MM.1S (cell line): Measurements from ENCODE around the gene CREB5.

Experiments used
- DNase-seq: peaks from one replicate; pipeline ENCODE4 v3.0.0-alpha.2; 2015
- H2AFZ ChIP-seq: fragments of 300-600 bp; sonication (generic); 2 replicates; pipeline ENCODE4 v1.6.0; 2016; ENCODE audit warnings: antibody characterized with exemption, low read length
- H3F3A ChIP-seq: fragments of 300-600 bp; sonication (generic); 2 replicates; pipeline ENCODE4 v1.6.1; 2016; ENCODE audit warnings: mild to moderate bottlenecking, antibody characterized with exemption, low read length, moderate library complexity, mixed read lengths; ENCODE audit not compliant: insufficient read depth
- H3K27ac ChIP-seq: fragments of 300-600 bp; sonication (generic); 2 replicates; pipeline ENCODE4 v1.5.1; 2016; ENCODE audit warnings: mild to moderate bottlenecking, low read length
- H3K27me3 ChIP-seq: fragments of 300-600 bp; sonication (generic); replicated peaks from 2 replicates; pipeline ENCODE4 v1.6.0; 2016; ENCODE audit warnings: low read length; ENCODE audit not compliant: insufficient read depth
- H3K36me3 ChIP-seq: fragments of 300-600 bp; sonication (generic); replicated peaks from 2 replicates; pipeline ENCODE4 v1.6.1; 2016; ENCODE audit warnings: mild to moderate bottlenecking, low read length, mixed read lengths; ENCODE audit not compliant: insufficient read depth
- H3K4me1 ChIP-seq: fragments of 300-600 bp; sonication (generic); 2 replicates; pipeline ENCODE4 v1.6.1; 2016; ENCODE audit warnings: low read length, mixed read lengths
- H3K4me2 ChIP-seq: fragments of 300-600 bp; sonication (generic); 2 replicates; pipeline ENCODE4 v1.6.0; 2016; ENCODE audit warnings: low read depth, low read length
- H3K4me3 ChIP-seq: fragments of 300-600 bp; sonication (generic); 2 replicates; pipeline ENCODE4 v1.5.1; 2016; ENCODE audit warnings: low read length, mixed read lengths
- H3K79me2 ChIP-seq: fragments of 300-600 bp; sonication (generic); 2 replicates; pipeline ENCODE4 v1.6.1; 2016; ENCODE audit warnings: mixed run types, low read length, mixed read lengths
- H3K9ac ChIP-seq: fragments of 300-600 bp; sonication (generic); 2 replicates; pipeline ENCODE4 v1.6.1; 2016; ENCODE audit warnings: low read length, mixed read lengths
- H3K9me2 ChIP-seq: fragments of 300-600 bp; sonication (generic); replicated peaks from 2 replicates; pipeline ENCODE4 v1.6.1; 2016; ENCODE audit warnings: mild to moderate bottlenecking, low read length, mixed read lengths; ENCODE audit not compliant: insufficient read depth
- H3K9me3 ChIP-seq: fragments of 300-600 bp; sonication (generic); replicated peaks from 2 replicates; pipeline ENCODE4 v1.6.1; 2016; ENCODE audit warnings: mild to moderate bottlenecking, low read length, mixed read lengths; ENCODE audit not compliant: insufficient read depth
- H4K20me1 ChIP-seq: fragments of 300-600 bp; sonication (generic); 2 replicates; pipeline ENCODE4 v1.6.1; 2016; ENCODE audit warnings: mild to moderate bottlenecking, low read length, moderate library complexity, mixed read lengths; ENCODE audit not compliant: insufficient read depth
- EZH2 ChIP-seq: fragments of 300-600 bp; sonication (generic); optimal IDR thresholded peaks from 2 replicates; pipeline ENCODE3; 2017; ENCODE audit warnings: low read depth, mild to moderate bottlenecking, antibody characterized with exemption, low read length, mixed read lengths
- EZH2phosphoT487 ChIP-seq: fragments of 300-600 bp; sonication (generic); IDR thresholded peaks from 2 replicates; pipeline ENCODE4 v1.6.1; 2018; ENCODE audit warnings: antibody characterized with exemption, low read length
- TF ChIP-seq, protein P1 (sequence below): fragments of 300-600 bp; sonication (generic); IDR thresholded peaks from 2 replicates; pipeline ENCODE4 v1.5.1; 2016; ENCODE audit warnings: antibody characterized with exemption, low read length, mixed read lengths

Gene CREB5

DNA sequence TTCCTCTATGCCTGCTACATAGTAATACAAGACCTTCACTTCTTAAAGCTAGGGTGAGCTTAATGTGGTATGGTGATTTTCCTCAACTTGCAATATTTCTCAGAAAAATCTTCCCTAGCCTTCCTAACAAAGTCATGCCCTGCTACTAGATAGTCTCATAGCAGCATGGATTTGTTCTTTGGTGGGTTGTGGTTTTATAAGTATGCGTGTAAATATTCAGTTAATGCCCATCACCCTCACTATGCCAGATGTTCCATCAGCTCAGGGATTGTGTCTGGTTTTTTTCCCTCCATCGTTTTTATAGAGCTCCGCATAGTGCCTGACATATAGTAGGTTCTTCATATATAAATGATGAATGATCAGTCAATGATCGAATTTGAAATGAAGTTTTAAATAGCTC is 182.8 kb downstream of the CREB5 start:
- no peaks in the 10 kb centered on the region for H3K9me2 ChIP-seq
- TF ChIP-seq, protein P1, sequence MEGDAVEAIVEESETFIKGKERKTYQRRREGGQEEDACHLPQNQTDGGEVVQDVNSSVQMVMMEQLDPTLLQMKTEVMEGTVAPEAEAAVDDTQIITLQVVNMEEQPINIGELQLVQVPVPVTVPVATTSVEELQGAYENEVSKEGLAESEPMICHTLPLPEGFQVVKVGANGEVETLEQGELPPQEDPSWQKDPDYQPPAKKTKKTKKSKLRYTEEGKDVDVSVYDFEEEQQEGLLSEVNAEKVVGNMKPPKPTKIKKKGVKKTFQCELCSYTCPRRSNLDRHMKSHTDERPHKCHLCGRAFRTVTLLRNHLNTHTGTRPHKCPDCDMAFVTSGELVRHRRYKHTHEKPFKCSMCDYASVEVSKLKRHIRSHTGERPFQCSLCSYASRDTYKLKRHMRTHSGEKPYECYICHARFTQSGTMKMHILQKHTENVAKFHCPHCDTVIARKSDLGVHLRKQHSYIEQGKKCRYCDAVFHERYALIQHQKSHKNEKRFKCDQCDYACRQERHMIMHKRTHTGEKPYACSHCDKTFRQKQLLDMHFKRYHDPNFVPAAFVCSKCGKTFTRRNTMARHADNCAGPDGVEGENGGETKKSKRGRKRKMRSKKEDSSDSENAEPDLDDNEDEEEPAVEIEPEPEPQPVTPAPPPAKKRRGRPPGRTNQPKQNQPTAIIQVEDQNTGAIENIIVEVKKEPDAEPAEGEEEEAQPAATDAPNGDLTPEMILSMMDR, result no peak
- TF ChIP-seq EZH2phosphoT487 (no peak), EZH2 (no peak)
- H3K4me1 ChIP-seq, result no peaks in the 10 kb centered on the region
- no peaks in the 10 kb centered on the region for H3K27me3 ChIP-seq
- DNase-seq, result no peak
- no peak overlapping the region for H3K4me3 ChIP-seq
- H4K20me1 ChIP-seq, result no peaks in the 10 kb centered on the region
- no peak overlapping the region for H3K27ac ChIP-seq
- no peaks in the 10 kb centered on the region for H3K36me3 ChIP-seq
- no peak overlapping the region for H2AFZ ChIP-seq
- H3K9me3 ChIP-seq, result no peaks in the 10 kb centered on the region
- H3K4me2 ChIP-seq, result no peak overlapping the region
- H3K9ac ChIP-seq, result no peak overlapping the region
- no peaks in the 10 kb centered on the region for H3F3A ChIP-seq
- H3K79me2 ChIP-seq, result no peaks in the 10 kb centered on the region

DNA sequence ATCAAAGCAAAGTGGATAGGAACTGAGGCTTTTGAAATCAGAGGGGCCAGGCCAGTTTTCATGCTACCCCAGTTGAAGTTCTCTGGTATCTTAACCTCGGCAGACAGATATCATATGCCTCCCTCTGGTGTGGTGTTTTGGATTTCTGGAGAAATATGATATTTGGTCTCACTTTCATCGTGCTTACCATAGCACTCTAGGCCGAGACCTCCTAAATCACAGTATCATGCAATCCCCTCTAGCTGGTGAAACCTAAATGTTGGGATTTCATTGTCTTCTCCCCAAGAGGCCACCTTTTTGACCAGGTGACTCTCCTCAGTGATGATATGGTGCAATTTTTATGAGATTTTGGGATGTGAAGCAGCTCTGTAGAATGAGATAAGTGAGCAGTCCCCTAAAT is 183.5 kb downstream of the CREB5 start:
- H3K4me1 ChIP-seq, result no peaks in the 10 kb centered on the region
- no peaks in the 10 kb centered on the region for H3F3A ChIP-seq
- H3K9ac ChIP-seq, result no peak overlapping the region
- H4K20me1 ChIP-seq, result no peaks in the 10 kb centered on the region
- H3K79me2 ChIP-seq, result no peaks in the 10 kb centered on the region
- H3K9me3 ChIP-seq, result no peaks in the 10 kb centered on the region
- no peaks in the 10 kb centered on the region for H3K27me3 ChIP-seq
- H3K27ac ChIP-seq, result no peak overlapping the region
- H3K36me3 ChIP-seq, result no peaks in the 10 kb centered on the region
- H2AFZ ChIP-seq, result no peak overlapping the region
- H3K4me3 ChIP-seq, result no peak overlapping the region
- no peak overlapping the region for H3K4me2 ChIP-seq
- H3K9me2 ChIP-seq, result no peaks in the 10 kb centered on the region
- DNase-seq, result no peak
- TF ChIP-seq, protein P1, result no peak
- no peak for TF ChIP-seq EZH2

DNA sequence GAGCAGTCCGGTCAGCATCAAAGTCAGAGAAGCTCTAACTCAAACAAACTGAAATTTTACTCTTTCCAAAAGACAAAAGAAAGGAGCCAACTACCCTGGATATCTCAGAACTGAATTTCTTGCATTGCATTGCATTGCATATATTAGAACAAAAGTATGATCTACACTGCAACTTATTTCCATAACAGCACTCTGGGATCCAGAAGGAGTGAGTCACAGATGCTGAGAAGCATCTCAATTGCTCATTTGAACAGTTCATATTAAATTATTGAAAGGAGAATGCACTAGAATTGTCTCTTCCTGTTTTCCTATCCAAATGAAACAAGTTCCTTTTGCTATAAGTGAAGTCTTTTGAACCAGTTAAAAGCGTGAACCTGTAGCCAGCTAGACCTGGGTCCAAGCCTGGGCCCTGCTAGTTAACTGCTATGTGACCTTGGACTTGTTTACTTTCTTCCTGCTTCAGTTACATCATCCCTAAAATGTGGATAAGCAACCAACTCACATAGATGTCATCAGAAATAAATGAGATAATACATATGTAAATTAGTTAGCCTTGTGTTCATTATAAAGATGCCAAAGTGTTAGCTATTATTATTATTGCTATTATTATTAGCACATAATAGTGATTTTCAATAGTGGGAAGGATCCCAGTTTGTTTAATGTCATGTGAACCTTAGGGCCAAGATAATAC is 184.1 kb downstream of the CREB5 start:
- no peak for DNase-seq
- Histone ChIP-seq H4K20me1 (no peaks in the 10 kb centered on the region), H2AFZ (no peak overlapping the region), H3K9ac (no peak overlapping the region), H3K4me3 (no peak overlapping the region), H3K4me2 (no peak overlapping the region), H3K36me3 (no peaks in the 10 kb centered on the region), H3K4me1 (no peaks in the 10 kb centered on the region), H3K27ac (no peak overlapping the region), H3K9me2 (no peaks in the 10 kb centered on the region), H3K27me3 (no peaks in the 10 kb centered on the region), H3K9me3 (no peaks in the 10 kb centered on the region), H3F3A (no peaks in the 10 kb centered on the region), H3K79me2 (no peaks in the 10 kb centered on the region)
- TF ChIP-seq EZH2phosphoT487, result no peak
- TF ChIP-seq, protein P1, result no peak
- no peak for TF ChIP-seq EZH2
